SH-SY5Y (cell line): ENCODE data around the gene ARMC7.

Source experiments
- GATA2 ChIP-seq: IDR thresholded peaks from 2 replicates; pipeline ENCODE4 v1.6.1; 2011; ENCODE audit warnings: mild to moderate bottlenecking, low read depth, low read length
- GATA3 ChIP-seq: IDR thresholded peaks from 2 replicates; pipeline ENCODE4 v1.6.1; 2011; ENCODE audit warnings: low read depth, mild to moderate bottlenecking, low read length, moderate library complexity

GRCh38 chr17:75060434-75061054 is 49.2 kb upstream of the ARMC7 start:
- TF ChIP-seq GATA2 (no peak), GATA3 (no peak)
